ENCODE data around the gene NUDT1. TPM values are rescaled to one million over a fixed set of nuclear protein-coding genes. Genes with fewer than 3 reads are reported as not detected.

The NUDT1 gene
- total RNA-seq, 2 donors from 2014 or later: 12.2 to 14.2 TPM

- no peak for DNase-seq (ENCODE audit: low spot score)
- H3K9me3 ChIP-seq: no peaks in the 10 kb centered on the region
- H3K27ac ChIP-seq: no peak overlapping the region
- no peaks in the 10 kb centered on the region for H3K4me1 ChIP-seq
- peaks cover 20% of the 10 kb centered on the region for H3K36me3 ChIP-seq
- TF ChIP-seq, protein P1, sequence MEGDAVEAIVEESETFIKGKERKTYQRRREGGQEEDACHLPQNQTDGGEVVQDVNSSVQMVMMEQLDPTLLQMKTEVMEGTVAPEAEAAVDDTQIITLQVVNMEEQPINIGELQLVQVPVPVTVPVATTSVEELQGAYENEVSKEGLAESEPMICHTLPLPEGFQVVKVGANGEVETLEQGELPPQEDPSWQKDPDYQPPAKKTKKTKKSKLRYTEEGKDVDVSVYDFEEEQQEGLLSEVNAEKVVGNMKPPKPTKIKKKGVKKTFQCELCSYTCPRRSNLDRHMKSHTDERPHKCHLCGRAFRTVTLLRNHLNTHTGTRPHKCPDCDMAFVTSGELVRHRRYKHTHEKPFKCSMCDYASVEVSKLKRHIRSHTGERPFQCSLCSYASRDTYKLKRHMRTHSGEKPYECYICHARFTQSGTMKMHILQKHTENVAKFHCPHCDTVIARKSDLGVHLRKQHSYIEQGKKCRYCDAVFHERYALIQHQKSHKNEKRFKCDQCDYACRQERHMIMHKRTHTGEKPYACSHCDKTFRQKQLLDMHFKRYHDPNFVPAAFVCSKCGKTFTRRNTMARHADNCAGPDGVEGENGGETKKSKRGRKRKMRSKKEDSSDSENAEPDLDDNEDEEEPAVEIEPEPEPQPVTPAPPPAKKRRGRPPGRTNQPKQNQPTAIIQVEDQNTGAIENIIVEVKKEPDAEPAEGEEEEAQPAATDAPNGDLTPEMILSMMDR (IDR thresholded peaks at IDR 0.05): no peak
- no peak overlapping the region for H3K4me3 ChIP-seq
- no peaks in the 10 kb centered on the region for H3K27me3 ChIP-seq
Observed at GRCh38 chr7:2202901-2203765, 38.9 kb upstream of the NUDT1 start.

- DNase-seq (ENCODE audit: low spot score): no peak
- no peaks in the 10 kb centered on the region for H3K27me3 ChIP-seq
- H3K4me1 ChIP-seq: no peaks in the 10 kb centered on the region
- H3K27ac ChIP-seq: no peak overlapping the region
- peaks cover 20% of the 10 kb centered on the region for H3K36me3 ChIP-seq
- H3K4me3 ChIP-seq: no peak overlapping the region
- TF ChIP-seq, protein P1 (IDR thresholded peaks at IDR 0.05): no peak
- H3K9me3 ChIP-seq: no peaks in the 10 kb centered on the region
Observed at GRCh38 chr7:2203766-2204300, 38.2 kb upstream of the NUDT1 start.

GRCh38 chr7:2204446-2204845, 37.6 kb upstream of the NUDT1 start:
- TF ChIP-seq, protein P1 (IDR thresholded peaks at IDR 0.05): no peak
- Histone ChIP-seq H3K27me3 (no peaks in the 10 kb centered on the region), H3K36me3 (peaks cover 16% of the 10 kb centered on the region), H3K4me1 (peaks cover 0 to 3% of the 10 kb centered on the region in 2 donors), H3K9me3 (no peaks in the 10 kb centered on the region), H3K4me3 (no peak overlapping the region), H3K27ac (no peak overlapping the region)
- no peak for DNase-seq (ENCODE audit: low spot score)

DNA sequence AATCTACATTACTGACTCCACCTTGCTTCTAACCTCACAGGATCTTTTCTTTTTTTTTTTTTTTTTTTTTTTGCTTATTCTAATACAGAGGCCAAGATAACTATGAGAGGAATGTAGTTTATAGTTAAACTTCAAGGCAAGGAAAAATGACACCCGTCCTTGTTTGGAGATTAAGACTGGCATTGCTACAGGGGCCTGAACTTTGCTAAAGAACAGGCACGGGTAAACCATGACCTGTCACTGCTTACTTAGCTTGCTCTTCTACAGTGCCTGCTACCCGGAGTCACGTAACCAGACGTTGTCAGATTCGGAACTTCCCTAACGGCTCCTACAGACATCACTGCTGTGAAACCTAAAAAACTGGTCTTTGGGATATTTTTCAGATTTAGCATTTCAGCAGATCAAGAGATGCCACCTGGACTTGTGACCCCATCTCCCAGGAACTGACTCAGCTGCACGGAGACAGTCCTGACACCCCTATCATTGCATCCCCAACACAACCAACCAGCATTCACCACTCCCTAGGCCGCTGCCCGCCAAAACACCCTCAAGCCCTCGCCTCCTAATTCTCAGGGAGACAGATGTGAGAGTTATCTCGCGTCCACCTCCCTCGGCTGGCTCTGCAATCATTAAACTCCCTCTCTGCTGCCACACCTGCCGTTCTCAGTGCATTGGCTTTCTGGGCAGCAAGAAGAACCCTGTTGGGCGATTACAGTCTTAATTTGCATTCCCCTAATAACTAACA, 36.8 kb upstream of the NUDT1 start:
- Histone ChIP-seq H3K27ac (no peak overlapping the region), H3K27me3 (no peaks in the 10 kb centered on the region), H3K36me3 (peaks cover 8% of the 10 kb centered on the region), H3K4me3 (no peak overlapping the region), H3K9me3 (no peaks in the 10 kb centered on the region), H3K4me1 (peaks cover 0 to 6% of the 10 kb centered on the region in 2 donors)
- no peak for DNase-seq (ENCODE audit: low spot score)
- TF ChIP-seq, protein P1 (IDR thresholded peaks at IDR 0.05): no peak

DNA sequence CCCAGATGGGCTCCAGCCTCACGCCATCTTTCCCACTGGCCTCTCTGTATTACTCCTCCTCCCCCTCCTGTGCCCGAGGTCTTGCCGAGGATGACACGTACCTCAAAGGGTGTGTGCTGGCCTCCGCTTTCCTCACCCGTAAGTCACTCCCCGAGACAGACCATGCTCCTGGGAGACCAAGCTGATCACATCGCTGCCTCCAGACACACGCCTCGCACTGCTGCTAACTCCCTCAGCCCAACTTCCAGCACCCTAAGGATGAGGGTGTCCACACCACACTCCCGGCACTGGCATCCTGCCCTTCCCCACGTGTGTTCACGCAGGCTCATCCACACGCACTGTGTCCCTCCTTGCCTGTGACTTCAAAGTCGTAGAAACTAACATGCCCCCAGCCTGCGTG, 33.3 kb upstream of the NUDT1 start:
- no peaks in the 10 kb centered on the region for H3K27me3 ChIP-seq
- H3K4me3 ChIP-seq: no peak overlapping the region
- TF ChIP-seq, protein P1 (IDR thresholded peaks at IDR 0.05): no peak
- H3K9me3 ChIP-seq: no peaks in the 10 kb centered on the region
- no peak for DNase-seq (ENCODE audit: low spot score)
- H3K27ac ChIP-seq: no peak overlapping the region
- peaks cover 0 to 6% of the 10 kb centered on the region in 2 donors for H3K4me1 ChIP-seq
- H3K36me3 ChIP-seq: peaks cover 24% of the 10 kb centered on the region

All from right atrium auricular region (tissue), 2 donors.